ENCODE measurements around the gene AOX1. TPM values are rescaled to one million over a fixed set of nuclear protein-coding genes. Genes with fewer than 3 reads are reported as not detected.

AOX1 gene
- total and polyA plus RNA-seq, 10 of the 15 experiments (the other 5 are each of a cell fraction or from before 2014, with no cell fraction given): 0.03 to 0.56 (median 0.19) TPM; not detected in 6

GRCh38 chr2:200687922-200688920 lies 102.4 kb downstream of the AOX1 start:
- ChIA-PET CTCF (interaction anchor here (0.6 to 1.7 kb wide), 2 partner anchors 39 to 205 kb away, joined by 4 to 5 read pairs; no protein-coding TSS in a partner anchor), POLR2A (no interaction called here), SMC1A (ENCODE audit: uncharacterized antibody, unreplicated experiment) (interaction anchor here (0.9 kb wide), 1 partner anchor 165 kb away, joined by 3 read pairs; no protein-coding TSS in a partner anchor), RAD21 (ENCODE audit: unreplicated experiment) (no interaction called here)
- DNase-seq (ENCODE audit: low read depth, low spot score) (no peak), ATAC-seq (no peak), FAIRE-seq (no peak)
- no peak overlapping the region for H3K9ac ChIP-seq (ENCODE audit: control insufficient read depth, insufficient read depth, low read length)
- no peaks in the 10 kb centered on the region for H3K79me2 ChIP-seq (ENCODE audit: control insufficient read depth, insufficient read depth, low read length)
- intact Hi-C loops (cut with micrococcal nuclease; ENCODE audit: unreplicated experiment): no loop called here
- no peaks in the 10 kb centered on the region for H3K4me1 ChIP-seq (ENCODE audit: control insufficient read depth, insufficient read depth, low read length)
- in situ Hi-C loops (cut with MboI): no loop called here
- no peaks in the 10 kb centered on the region; a peak in 1 of 4 replicates for H3K27me3 ChIP-seq (replicated peaks in 1 of 2; ENCODE audit: control insufficient read depth in 2 of 2, insufficient read depth in 2 of 2, low read length in 1 of 2)
- H3K9me3 ChIP-seq (replicated peaks; ENCODE audit: control insufficient read depth, insufficient read depth, low read length): no peaks in the 10 kb centered on the region
- no peaks in the 10 kb centered on the region for H4K20me1 ChIP-seq (ENCODE audit: control insufficient read depth, insufficient read depth)
- H2AFZ ChIP-seq (ENCODE audit: control insufficient read depth, low read depth, low read length): no peak overlapping the region
- TF ChIP-seq E2F4 (IDR thresholded peaks at IDR 0.05; ENCODE audit: low read depth, low read length) (no peak), BRCA1 (IDR thresholded peaks at IDR 0.05; ENCODE audit: low read depth, low read length) (no peak), RELB (IDR thresholded peaks at IDR 0.05; ENCODE audit: low read depth) (no peak)
- no peaks in the 10 kb centered on the region for H3K36me3 ChIP-seq (ENCODE audit: control insufficient read depth in 2 of 2, insufficient read depth in 2 of 2, low read length in 1 of 2)
- H3K4me2 ChIP-seq (ENCODE audit: control insufficient read depth, insufficient read depth): no peak overlapping the region
- BruUV-seq (replicated peaks): no TSS peak
- H3K4me3 ChIP-seq: no peak overlapping the region
- 42% methylated on average over 2 of the region's 2 CpGs for WGBS (ENCODE audit: insufficient coverage, insufficient replicate concordance, low lambda C conversion rate, missing lambda C conversion rate)
- H3K27ac ChIP-seq (ENCODE audit: control insufficient read depth, insufficient read depth): no peak overlapping the region

Measured in GM12878 (cell line).